H54 (cell line): ENCODE measurements around the gene SRRM2.

Experiments
- DNase-seq: peaks from one replicate; pipeline ENCODE4 v3.0.0; 2011; ENCODE audit warnings: low spot score, mixed read lengths; ENCODE audit not compliant: insufficient read length
- FAIRE-seq: peaks from 3 replicates; lab custom pipeline; 2011; peaks lifted over from hg19 to GRCh38; lab: Jason Lieb, UNC
- POLR2A ChIP-seq: IDR thresholded peaks from 2 replicates; pipeline ENCODE4 v1.6.1; 2011; ENCODE audit warnings: low read depth, mild to moderate bottlenecking, low read length

Gene SRRM2

DNA sequence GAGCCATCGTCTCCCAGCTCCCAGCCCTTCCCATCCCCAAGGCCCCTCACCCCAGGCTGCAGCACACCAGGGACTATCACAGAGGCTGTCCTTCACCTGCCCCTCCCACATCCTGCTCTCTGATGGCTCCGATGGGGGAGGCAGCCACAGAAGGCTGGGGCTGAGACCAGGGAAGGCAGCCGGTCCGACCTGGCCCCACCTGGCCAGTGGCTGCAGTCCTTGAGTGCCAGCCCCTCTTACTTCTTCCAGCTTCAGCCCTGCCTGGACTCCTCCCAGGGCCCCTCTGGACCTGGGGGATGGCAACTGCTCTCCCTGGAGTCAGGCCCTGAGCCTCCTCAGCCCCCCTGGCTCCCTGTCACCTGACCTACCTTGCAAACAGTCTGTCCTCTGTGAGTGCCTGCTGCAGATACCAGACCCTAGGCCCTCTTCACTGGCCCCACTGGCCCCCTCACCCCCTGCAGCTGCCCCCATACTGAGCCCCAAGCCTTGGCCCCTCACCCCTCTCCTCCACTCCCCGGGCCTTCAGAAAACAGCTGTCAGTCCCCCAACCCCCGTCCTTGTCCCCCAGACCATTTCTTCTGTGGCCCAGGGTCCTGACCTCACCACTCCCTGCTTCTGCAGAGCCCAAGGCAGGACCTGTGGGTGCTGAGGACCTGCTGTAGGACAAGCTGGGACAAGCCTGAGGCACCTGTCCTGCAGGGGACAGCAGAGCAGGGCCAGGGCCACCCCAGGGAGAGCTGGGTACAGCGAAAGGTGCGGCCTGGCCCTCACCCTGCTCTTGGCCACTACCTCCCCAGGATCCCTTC is 12.6 kb upstream of the SRRM2 start:
- FAIRE-seq, result no peak
- DNase-seq, result no peak
- no peak for TF ChIP-seq POLR2A

GRCh38 chr16:2740476-2740875 is 12.0 kb upstream of the SRRM2 start:
- TF ChIP-seq POLR2A, result no peak
- DNase-seq (no peak), FAIRE-seq (no peak)

- FAIRE-seq, result no peak
Measured at GRCh38 chr16:2741168-2741567, 11.3 kb upstream of the SRRM2 start.

GRCh38 chr16:2742323-2743006 is 10.0 kb upstream of the SRRM2 start:
- DNase-seq, result no peak
- TF ChIP-seq POLR2A, result no peak
- no peak for FAIRE-seq

More at GRCh38 chr16:2741168-2741567, 11.3 kb upstream of the SRRM2 start:
- no peak for DNase-seq
- no peak for TF ChIP-seq POLR2A

DNA sequence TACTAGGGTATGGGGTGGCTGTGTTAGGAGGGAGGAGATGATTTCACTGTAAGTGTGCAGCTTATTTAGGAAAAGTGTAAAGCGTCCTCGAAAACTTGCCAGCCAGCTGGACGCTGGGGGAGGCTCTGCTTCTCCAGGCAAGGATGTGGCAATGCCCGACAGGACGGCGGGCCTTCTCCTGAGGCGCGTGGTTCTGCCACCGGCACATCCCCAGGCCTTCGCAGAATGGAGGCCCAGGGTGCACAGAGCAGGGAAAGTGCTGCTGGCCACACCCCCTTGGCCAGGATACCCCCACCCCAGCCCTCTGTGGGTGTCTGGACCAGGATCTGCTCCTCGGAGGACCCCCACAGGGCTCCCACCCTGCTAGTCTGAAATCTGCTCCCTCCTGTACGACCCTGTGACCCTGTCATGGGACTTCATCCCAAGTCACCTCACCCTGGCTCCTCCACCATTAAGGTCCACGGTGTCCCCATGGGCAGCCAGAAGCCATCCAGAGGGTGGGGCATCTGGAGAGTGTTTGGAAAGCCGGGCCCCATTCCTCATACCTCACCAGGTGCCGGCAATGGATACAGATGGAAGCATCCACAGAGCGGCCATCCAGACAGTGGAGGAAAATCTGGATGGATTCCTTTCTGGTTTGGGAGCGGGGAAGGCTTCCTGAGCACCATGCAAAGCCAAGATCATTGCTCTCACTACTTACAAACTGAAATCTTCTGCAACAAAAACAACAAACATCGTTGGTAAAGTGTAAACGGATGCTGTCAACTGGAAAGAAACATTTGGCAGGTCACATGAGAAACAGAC is 9.2 kb upstream of the SRRM2 start:
- TF ChIP-seq POLR2A, result no peak
- no peak for FAIRE-seq
- DNase-seq, result no peak

GRCh38 chr16:2744711-2745110 is 7.7 kb upstream of the SRRM2 start:
- no peak for DNase-seq
- no peak for FAIRE-seq
- no peak for TF ChIP-seq POLR2A

DNA sequence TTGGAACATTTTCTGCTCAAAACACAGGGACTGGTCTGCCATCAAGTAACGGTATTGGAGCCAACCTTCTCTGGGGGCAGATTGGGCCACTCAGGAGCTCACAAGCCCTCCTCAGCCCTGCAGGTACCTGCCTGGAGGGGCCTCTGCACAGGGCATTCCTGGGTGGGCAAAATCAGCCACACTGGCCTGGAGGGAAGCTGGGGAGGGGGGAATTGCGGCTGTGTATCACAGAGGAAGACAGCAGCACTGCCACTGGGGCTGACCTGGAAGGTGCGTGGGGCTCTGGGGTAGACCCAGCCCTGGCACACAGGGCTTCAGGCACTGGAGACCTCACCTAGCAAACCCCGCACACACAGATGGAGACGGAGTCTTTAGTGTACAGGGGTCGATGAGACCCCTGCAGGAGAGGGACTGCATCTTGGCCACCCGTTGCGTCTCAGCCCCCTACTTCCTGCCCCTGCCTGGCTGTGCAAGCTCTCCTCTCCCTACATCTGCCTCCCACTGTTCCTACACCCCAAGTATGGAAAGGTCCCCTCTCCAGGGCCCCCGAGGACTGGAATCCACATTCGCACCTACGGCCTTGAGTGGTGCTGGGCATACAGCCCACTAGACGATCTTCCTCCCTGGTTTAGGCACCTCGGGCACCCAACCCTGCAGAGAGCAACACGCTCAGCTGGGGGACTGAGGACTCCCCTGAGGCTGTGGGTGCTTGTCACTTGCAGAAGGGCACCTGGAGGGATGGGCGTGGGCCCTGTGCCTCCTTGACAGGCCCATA is 7.1 kb upstream of the SRRM2 start:
- no peak for TF ChIP-seq POLR2A
- DNase-seq (no peak), FAIRE-seq (no peak)

DNA sequence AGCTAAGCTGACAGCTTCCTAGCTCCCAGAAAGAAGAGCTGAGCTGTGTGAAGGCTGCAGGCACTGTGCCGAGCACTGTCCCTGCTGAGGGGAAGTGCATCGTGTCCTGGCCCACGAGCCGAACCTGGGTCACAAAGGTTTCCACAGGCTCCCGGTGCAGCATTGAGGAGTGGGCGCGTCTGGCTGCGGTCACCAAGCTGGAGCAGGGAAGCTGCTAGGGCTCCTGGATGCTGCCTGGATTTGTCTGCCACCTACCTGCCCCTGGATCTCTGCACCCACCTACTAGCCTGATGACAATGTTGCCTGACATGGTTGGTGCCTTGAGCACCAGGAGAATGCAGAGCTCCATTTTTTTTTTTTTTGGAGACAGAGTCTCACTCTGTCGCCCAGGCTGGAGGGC is 6.5 kb upstream of the SRRM2 start:
- TF ChIP-seq POLR2A, result no peak
- DNase-seq, result no peak
- FAIRE-seq, result no peak

DNA sequence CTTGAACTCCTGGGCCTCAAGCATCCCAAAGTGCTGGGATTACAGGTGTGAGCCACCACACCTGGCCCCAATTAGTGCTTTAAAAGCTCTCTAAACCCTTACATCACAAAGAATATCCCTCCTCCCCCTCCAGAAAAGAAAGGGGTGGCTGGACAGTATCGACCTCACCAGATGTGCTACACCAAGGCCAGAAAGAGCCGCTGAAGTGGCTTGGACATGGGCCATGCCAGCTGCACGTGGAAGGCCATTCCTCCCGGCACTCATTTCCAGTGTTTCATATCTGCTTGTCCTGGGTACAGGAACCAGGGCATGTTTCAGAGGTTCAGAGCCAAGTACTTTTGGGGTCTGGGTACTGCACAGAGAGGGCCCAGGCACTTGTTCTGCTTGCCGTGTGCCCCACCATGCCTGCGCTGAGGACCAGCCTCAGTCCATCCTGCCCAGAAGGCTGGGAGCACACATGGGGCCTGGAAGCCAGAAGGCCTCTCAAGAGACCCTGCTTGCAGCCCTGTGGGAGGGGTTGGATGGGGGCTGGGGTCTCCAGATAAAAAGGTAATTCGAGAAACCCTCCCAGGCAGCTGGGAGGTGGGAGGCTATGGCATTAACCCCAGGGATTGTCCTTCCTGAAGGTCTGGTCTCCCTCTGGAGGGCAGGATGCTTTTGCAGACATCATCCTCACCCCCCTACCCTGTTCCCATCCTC is 3.5 kb upstream of the SRRM2 start:
- FAIRE-seq, result no peak
- no peak for DNase-seq
- no peak for TF ChIP-seq POLR2A

DNA sequence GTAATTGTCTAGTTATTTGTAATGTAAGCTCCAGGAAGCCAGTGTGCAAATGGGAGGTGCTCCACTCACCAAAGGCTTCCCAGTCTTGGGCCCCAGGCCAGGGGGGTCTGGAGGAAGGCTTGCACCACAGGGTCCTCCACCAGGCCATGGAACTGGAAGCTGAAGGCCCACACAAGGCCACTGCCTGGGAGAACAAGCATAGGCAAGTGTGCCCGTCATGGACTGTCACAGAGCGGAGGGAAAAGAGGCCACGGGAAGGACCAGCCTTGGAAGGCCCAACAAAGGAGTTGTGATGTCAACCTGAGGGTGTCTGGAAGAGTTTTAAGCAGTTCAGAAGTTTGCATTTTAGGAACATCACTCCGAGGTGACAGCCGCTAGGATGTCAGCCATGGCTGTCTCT is 3.0 kb upstream of the SRRM2 start:
- no peak for TF ChIP-seq POLR2A
- FAIRE-seq (no peak), DNase-seq (no peak)

- no peak for TF ChIP-seq POLR2A
- FAIRE-seq (no peak), DNase-seq (no peak)
Measured at GRCh38 chr16:2749936-2750335, 2.5 kb upstream of the SRRM2 start.

GRCh38 chr16:2751577-2752034 is 832 bp upstream of the SRRM2 start:
- no peak for TF ChIP-seq POLR2A
- FAIRE-seq (no peak), DNase-seq (no peak)
